H1 (cell line): Measurements from ENCODE around the gene TBX5. TPM values are rescaled to one million over a fixed set of nuclear protein-coding genes. Genes with fewer than 3 reads are reported as not detected.

Experiments
- CBX8 ChIP-seq: fragments of 300-800, 300-1000 bp; sonication (generic); IDR thresholded peaks from 2 replicates; pipeline ENCODE4 v1.7.1; 2016; ENCODE audit warnings: low read depth, low read length, borderline replicate concordance
- CHD1 ChIP-seq: IDR thresholded peaks from 2 replicates; pipeline ENCODE4 v1.6.1; 2012; ENCODE audit warnings: low read depth, low read length, improper control_type of control experiment
- EZH2 ChIP-seq: fragments of 200-600 bp; sonication (generic); IDR thresholded peaks from 2 replicates; pipeline ENCODE4 v1.7.1; 2012; ENCODE audit warnings: low read depth, mild to moderate bottlenecking, moderate library complexity, low read length, inconsistent platforms; ENCODE audit not compliant: severe bottlenecking
- NANOG ChIP-seq: IDR thresholded peaks from 2 replicates; pipeline ENCODE4 v1.6.1; 2011; ENCODE audit warnings: low read length, low read depth, mild to moderate bottlenecking, inconsistent platforms; ENCODE audit not compliant: insufficient read depth, poor library complexity, severe bottlenecking
- SP1 ChIP-seq: IDR thresholded peaks from 2 replicates; pipeline ENCODE4 v1.6.1; 2011; ENCODE audit warnings: low read depth, low read length
- TAF7 ChIP-seq: optimal IDR thresholded peaks from 2 replicates; pipeline ENCODE3; 2011; ENCODE audit warnings: low read depth, mild to moderate bottlenecking, inconsistent platforms, low read length, moderate library complexity, borderline replicate concordance
- polyA plus RNA-seq, 7 experiments: library from polyadenylated mRNA; depleted of rRNA in 3 of 7; stranded (reverse) in 5 of 7; unstranded in 2 of 7; fragments of >200 nt in 5 of 7; fragments of 200-250 nt in 2 of 7; gene quantifications; 1 replicate in 5 of 7; 2 replicates in 1 of 7; 4 replicates in 1 of 7; pipeline versions ENCODE4 v1.2.1 to v1.2.3, GENCODE V29; 2011 to 2013; ENCODE audit warnings: missing spikeins in 2 of 7, mixed read lengths in 2 of 7
- total RNA-seq: library from RNA; stranded (reverse); fragmentation: NEBNext Ultra II Directional; extraction: Animal tissue kit (Norgen Biotek cat#: 25700); gene quantifications from 2 replicates; pipeline ENCODE4 v1.2.1, GENCODE V29; 2021

TBX5 gene
- total and polyA plus RNA-seq, 2 of the 8 experiments (the other 6 are each of a cell fraction or from before 2014, with no cell fraction given): 0.05 TPM; not detected in 1

- TF ChIP-seq SP1 (no peak), NANOG (no peak), CHD1 (no peak), TAF7 (no peak), EZH2 (no peak), CBX8 (no peak)
- TF ChIP-seq, all 59 proteins: peak for 0
These were observed 45.5 kb downstream of the TBX5 start (continued) for GRCh38 chr12:114360485-114360884.
